Neural cell (in vitro differentiated cells): ENCODE results near the gene CFAP161.

ENCODE experiments used
- CTCF ChIP-seq: fragments of 450-650 bp; IDR thresholded peaks from 2 replicates; pipeline ENCODE4 v1.5.1; 2014; ENCODE audit warnings: antibody characterized with exemption, mild to moderate bottlenecking, moderate library complexity; ENCODE audit not compliant: poor library complexity, severe bottlenecking
- EP300 ChIP-seq: fragments of 450-650 bp; conservative IDR thresholded peaks from 2 replicates; pipeline ENCODE4 v1.6.1; 2014; ENCODE audit warnings: antibody characterized with exemption, mild to moderate bottlenecking, moderate library complexity; ENCODE audit not compliant: poor library complexity, severe bottlenecking
- SMC3 ChIP-seq: fragments of 450-650 bp; conservative IDR thresholded peaks from 2 replicates; pipeline ENCODE4 v1.6.1; 2014; ENCODE audit warnings: antibody characterized with exemption, mild to moderate bottlenecking, moderate library complexity; ENCODE audit not compliant: poor library complexity

GRCh38 chr15:81190922-81191507 is 56.9 kb downstream of the CFAP161 start:
- TF ChIP-seq CTCF (no peak), SMC3 (no peak), EP300 (no peak)
